K562 (cell line): ENCODE results near the gene PALM3. TPM values are rescaled to one million over a fixed set of nuclear protein-coding genes. Genes with fewer than 3 reads are reported as not detected.

Experiments
- E2F6 ChIP-seq, 2 experiments: IDR thresholded peaks; 2 replicates each; pipeline ENCODE4 v1.6.1; 2011; ENCODE audit warnings: borderline replicate concordance in 1 of 2, control low read depth in 1 of 2, low read depth in 1 of 2, low read length in 1 of 2, mild to moderate bottlenecking in 1 of 2, mixed read lengths in 1 of 2, moderate library complexity in 1 of 2; ENCODE audit not compliant: insufficient read depth in 1 of 2, insufficient read length in 1 of 2, poor library complexity in 1 of 2, severe bottlenecking in 1 of 2; ENCODE audit errors: extremely low read depth in 1 of 2
- PCBP1 ChIP-seq: fragments of 200-400 bp; formaldehyde crosslinking; IDR thresholded peaks from 2 replicates; pipeline ENCODE4 v1.6.1; 2018; ENCODE audit warnings: mild to moderate bottlenecking, low read depth, low read length; ENCODE audit not compliant: poor library complexity, severe bottlenecking
- REST ChIP-seq, 2 experiments: fragments of 450-650 bp; formaldehyde crosslinking in 1 of 2; IDR thresholded peaks; 2 replicates each; pipeline versions ENCODE4 v1.4.0 to v1.6.1; 2014 to 2020; ENCODE audit warnings: mild to moderate bottlenecking in 2 of 2, borderline replicate concordance in 1 of 2, low read depth in 1 of 2
- TFAP4 ChIP-seq: sonication (generic); formaldehyde crosslinking; IDR thresholded peaks from 2 replicates; pipeline ENCODE4 v1.8.0; 2022; ENCODE audit warnings: missing genetic modification reagents, mild to moderate bottlenecking, moderate library complexity, borderline replicate concordance
- polyA plus RNA-seq, 8 experiments: library from polyadenylated mRNA; depleted of rRNA in 4 of 8; stranded (reverse) in 5 of 8; unstranded in 3 of 8; fragments of >200 nt; fragmentation: Nextera tagmentation in 2 of 8; fragmentation: Illumina TruSeq in 1 of 8; extraction: Ambion mirVana in 2 of 8; extraction: Trizol in 1 of 8; gene quantifications; 2 replicates each; pipeline versions ENCODE4 v1.2.1 to v1.2.3, GENCODE V29; 2011 to 2014; ENCODE audit warnings: inconsistent platforms in 1 of 8, missing spikeins in 1 of 8
- total RNA-seq, 7 experiments: library from RNA; depleted of rRNA in 6 of 7; stranded (reverse); fragments of >200 nt in 6 of 7; fragmentation: Illumina TruSeq in 2 of 7; extraction: Trizol in 2 of 7; gene quantifications; 2 replicates each; pipeline versions ENCODE4 v1.2.1 to v1.2.3, GENCODE V29; 2011 to 2021; ENCODE audit warnings: low replicate concordance in 1 of 7

The PALM3 gene
- total and polyA plus RNA-seq, 9 of the 15 experiments (the other 6 are each of a cell fraction or from before 2014, with no cell fraction given), result 0.07 to 9.3 (median 3.3) TPM

- TF ChIP-seq PCBP1 (peak; percentile 1), TFAP4 (CRISPR knock-in tag) (peak; percentile 22; the same call in 1 of the 2 replicates), E2F6 (IDR thresholded peaks at IDR 0.05; ENCODE audit: borderline replicate concordance in 1 of 2, extremely low read depth in 1 of 2, insufficient read depth in 1 of 2, insufficient read length in 1 of 2, low read depth in 1 of 2, low read length in 1 of 2, poor library complexity in 1 of 2, severe bottlenecking in 1 of 2) (peak in 1 of 2 experiments; percentile 7), REST (IDR thresholded peaks at IDR 0.05; ENCODE audit: borderline replicate concordance) (no peak), REST (CRISPR knock-in tag; IDR thresholded peaks at IDR 0.05; ENCODE audit: low read depth) (no peak)
These were observed 10.8 kb upstream of the PALM3 start, which contains the start of gene MISP3 (continued) for GRCh38 chr19:14072535-14073260.
